Measurements from ENCODE around the gene PIK3IP1. TPM values are rescaled to one million over a fixed set of nuclear protein-coding genes. Genes with fewer than 3 reads are reported as not detected.

Gene PIK3IP1
- total RNA-seq, 1 donor from 2014 or later = 10.3 TPM

DNA sequence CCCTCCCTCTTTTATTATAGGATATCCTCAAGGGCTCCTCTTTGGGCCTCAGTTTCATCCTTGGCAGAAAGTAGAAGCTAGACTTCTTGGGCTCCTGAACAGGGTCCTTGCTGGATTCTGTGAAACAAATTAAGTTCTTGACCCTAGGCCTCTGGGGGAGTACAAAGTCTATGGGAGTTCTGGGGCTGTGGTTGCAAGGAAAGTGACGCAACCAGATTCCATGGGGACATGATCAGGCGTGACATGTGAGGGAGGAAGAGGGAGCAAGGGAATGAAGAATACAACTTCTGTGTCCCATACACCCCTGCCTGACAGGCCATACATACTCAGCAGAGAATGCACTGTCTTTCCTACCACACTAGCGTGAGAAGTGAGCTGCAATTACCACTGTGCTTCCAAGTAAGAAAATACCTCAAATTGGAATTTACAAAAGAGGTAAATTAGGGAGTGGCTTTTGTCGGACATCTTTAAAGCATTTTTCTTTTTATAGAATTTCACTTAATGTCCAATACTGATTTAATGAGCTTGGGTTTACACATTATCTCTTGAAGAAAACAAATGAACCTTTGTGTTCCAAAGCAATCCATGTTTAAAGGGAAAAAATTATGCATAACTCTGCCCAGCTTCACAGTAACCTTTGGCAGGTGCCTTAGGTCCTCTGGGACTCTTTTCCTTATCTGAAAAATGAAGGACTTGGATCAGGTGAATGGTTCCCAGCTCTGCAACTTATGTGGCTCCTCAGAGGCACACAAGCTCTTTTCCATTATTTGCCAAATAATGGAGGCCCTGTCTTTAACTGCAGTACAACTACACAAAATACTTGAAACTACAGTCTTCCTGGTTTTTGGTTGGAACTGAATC lies 41.3 kb downstream of the PIK3IP1 start:
- H3K27me3 Mint-ChIP-seq (ENCODE audit: unreplicated experiment) = no peaks in the 10 kb centered on the region
- H3K9me3 Mint-ChIP-seq (ENCODE audit: unreplicated experiment) = no peaks in the 10 kb centered on the region
- H3K36me3 Mint-ChIP-seq (ENCODE audit: unreplicated experiment) = peaks cover 2% of the 10 kb centered on the region
- TF ChIP-seq, protein P1, sequence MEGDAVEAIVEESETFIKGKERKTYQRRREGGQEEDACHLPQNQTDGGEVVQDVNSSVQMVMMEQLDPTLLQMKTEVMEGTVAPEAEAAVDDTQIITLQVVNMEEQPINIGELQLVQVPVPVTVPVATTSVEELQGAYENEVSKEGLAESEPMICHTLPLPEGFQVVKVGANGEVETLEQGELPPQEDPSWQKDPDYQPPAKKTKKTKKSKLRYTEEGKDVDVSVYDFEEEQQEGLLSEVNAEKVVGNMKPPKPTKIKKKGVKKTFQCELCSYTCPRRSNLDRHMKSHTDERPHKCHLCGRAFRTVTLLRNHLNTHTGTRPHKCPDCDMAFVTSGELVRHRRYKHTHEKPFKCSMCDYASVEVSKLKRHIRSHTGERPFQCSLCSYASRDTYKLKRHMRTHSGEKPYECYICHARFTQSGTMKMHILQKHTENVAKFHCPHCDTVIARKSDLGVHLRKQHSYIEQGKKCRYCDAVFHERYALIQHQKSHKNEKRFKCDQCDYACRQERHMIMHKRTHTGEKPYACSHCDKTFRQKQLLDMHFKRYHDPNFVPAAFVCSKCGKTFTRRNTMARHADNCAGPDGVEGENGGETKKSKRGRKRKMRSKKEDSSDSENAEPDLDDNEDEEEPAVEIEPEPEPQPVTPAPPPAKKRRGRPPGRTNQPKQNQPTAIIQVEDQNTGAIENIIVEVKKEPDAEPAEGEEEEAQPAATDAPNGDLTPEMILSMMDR (IDR thresholded peaks at IDR 0.05) = no peak
- H3K4me1 Mint-ChIP-seq (ENCODE audit: unreplicated experiment) = peaks cover 48% of the 10 kb centered on the region
- H3K27ac Mint-ChIP-seq (ENCODE audit: unreplicated experiment) = peak overlapping the region; percentile 90
- no peak for DNase-seq (ENCODE audit: extremely low spot score, unreplicated experiment)
- peak overlapping the region; percentile 91 for H3K4me3 Mint-ChIP-seq (ENCODE audit: unreplicated experiment)

DNA sequence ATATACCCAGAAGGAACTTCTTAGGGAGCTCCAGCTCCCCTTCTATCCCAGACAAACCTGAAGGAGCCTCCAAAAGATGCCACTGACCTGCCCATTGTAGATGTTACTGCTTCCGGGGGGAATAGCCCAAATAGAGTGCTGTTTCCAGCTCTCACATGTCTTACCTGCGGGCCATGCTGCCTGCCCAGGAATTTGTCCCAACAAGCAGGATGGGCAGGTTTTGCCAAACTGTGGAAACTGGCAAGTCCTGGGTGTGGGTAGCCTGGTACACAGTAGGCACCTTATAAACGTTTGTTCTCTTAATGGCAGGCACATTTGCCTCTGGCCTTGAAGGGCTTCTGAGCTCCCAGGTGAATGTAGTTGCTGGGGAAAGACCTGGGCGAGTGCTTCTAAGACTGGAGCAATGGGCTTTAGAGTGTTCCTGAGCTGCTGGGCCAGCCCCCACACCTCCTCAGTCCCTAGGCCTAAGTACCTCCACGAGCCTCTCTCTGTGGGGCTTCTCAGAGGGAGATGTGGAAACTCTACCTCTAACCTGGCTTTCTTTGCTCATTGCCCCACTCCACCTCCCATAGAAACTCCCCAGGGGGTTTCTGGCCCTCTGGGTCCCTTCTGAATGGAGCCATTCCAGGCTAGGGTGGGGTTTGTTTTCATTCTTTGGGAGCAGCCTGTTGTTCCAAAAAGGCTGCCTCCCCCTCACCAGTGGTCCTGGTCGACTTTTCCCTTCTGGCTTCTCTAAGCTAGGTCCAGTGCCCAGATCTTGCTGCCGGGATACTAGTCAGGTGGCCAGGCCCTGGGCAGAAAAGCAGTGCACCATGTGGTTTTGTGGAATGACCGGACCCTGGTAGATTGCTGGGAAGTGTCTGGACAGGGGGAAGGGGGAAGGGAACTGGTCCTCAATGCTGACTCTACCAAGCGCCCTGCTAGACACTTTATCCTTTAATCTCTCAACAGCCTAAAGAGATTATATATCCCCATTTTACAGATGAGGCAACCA lies 43.0 kb downstream of the PIK3IP1 start:
- TF ChIP-seq, protein P1 (IDR thresholded peaks at IDR 0.05) = no peak
- DNase-seq (ENCODE audit: extremely low spot score, unreplicated experiment) = no peak
- Mint-ChIP-seq H3K9me3 (ENCODE audit: unreplicated experiment) (no peaks in the 10 kb centered on the region), H3K27me3 (ENCODE audit: unreplicated experiment) (no peaks in the 10 kb centered on the region), H3K27ac (ENCODE audit: unreplicated experiment) (peak overlapping the region; percentile 90), H3K4me3 (ENCODE audit: unreplicated experiment) (peak overlapping the region; percentile 91), H3K4me1 (ENCODE audit: unreplicated experiment) (peaks cover 57% of the 10 kb centered on the region), H3K36me3 (ENCODE audit: unreplicated experiment) (peaks cover under 1% of the 10 kb centered on the region)

DNA sequence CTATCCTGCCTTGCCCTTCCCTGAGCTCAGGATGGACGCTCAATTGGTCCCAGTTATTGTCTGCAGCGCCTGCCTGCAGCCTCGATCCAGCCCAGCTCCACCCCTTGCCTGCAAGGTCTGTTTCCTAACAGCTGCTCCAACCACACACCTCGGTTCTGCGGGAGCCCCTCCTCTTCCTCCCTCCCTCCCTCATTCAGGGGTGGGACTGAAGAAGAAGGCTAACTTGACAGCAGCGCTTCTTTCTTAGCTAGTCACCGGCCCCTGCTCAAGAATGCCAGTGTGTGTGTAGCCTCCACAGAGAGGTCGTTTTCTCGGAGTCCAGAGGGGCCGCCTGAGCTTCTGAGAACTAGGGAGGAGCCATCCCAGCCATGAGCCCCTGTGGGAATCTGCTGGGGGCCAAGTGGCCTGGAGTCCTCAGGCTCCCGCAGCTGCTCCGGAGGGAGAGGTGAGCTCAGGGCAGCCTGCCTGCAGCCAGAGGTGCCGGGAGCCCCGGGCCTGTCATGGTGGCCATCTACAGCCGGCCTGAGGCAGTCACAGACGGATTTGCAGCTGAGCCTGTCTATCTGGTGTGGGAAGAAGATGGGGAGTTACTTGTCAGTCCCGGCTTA lies 44.0 kb downstream of the PIK3IP1 start:
- H3K9me3 Mint-ChIP-seq (ENCODE audit: unreplicated experiment) = no peaks in the 10 kb centered on the region
- peaks cover 67% of the 10 kb centered on the region for H3K4me1 Mint-ChIP-seq (ENCODE audit: unreplicated experiment)
- TF ChIP-seq, protein P1 (IDR thresholded peaks at IDR 0.05) = no peak
- no peaks in the 10 kb centered on the region for H3K36me3 Mint-ChIP-seq (ENCODE audit: unreplicated experiment)
- peak; percentile 93 for DNase-seq (ENCODE audit: extremely low spot score, unreplicated experiment)
- no peaks in the 10 kb centered on the region for H3K27me3 Mint-ChIP-seq (ENCODE audit: unreplicated experiment)
- H3K27ac Mint-ChIP-seq (ENCODE audit: unreplicated experiment) = peak overlapping the region; percentile 90
- H3K4me3 Mint-ChIP-seq (ENCODE audit: unreplicated experiment) = peak overlapping the region; percentile 91

DNA sequence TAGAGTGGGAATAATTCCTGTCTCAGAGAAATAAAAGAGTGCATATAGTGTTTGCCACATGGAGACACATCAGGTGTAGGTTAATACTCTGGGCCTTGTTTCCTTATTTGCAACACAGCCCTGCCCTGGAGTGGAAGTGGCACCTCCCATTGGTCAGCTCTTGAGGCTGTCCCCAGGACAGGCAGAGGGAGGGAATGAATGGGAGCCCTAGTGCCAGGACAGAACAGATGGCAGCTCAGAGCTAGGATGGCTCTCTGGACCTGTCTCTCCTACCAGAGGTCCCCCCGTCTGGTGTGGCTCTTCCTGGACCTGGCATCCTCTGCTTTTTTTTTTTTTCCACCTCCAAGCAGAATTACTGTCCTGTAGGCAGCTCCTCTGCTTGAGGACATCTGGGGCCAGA lies 44.6 kb downstream of the PIK3IP1 start:
- Mint-ChIP-seq H3K9me3 (ENCODE audit: unreplicated experiment) (no peaks in the 10 kb centered on the region), H3K4me3 (ENCODE audit: unreplicated experiment) (peak overlapping the region; percentile 91), H3K27me3 (ENCODE audit: unreplicated experiment) (no peaks in the 10 kb centered on the region), H3K36me3 (ENCODE audit: unreplicated experiment) (no peaks in the 10 kb centered on the region), H3K4me1 (ENCODE audit: unreplicated experiment) (peaks cover 68% of the 10 kb centered on the region), H3K27ac (ENCODE audit: unreplicated experiment) (peak overlapping the region; percentile 90)
- TF ChIP-seq, protein P1 (IDR thresholded peaks at IDR 0.05) = no peak
- DNase-seq (ENCODE audit: extremely low spot score, unreplicated experiment) = no peak

Measured in osteocyte (in vitro differentiated cells).